ENCODE data around the gene DYNC1LI2.

Gene DYNC1LI2

DNA sequence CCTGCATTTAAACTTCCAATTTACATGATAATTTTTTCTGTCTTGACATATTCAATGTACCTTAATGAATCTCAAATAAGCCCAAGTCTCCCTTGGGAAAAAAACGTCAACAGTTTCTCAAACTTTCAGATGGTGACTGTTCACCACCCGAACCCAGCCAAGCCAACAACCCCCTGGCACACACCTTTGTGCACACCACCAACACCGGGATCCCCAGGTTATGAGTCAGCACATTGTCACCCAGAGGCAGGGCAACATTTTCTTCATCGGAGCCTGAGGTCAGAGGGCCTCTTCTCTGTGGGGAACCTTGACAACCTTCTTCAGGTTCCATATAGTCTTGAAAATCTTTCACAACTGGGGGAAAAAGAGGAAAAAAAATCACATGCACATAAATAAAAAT is 15.5 kb downstream of the DYNC1LI2 start:
- Histone ChIP-seq H3K9me3 (ENCODE audit: insufficient read depth, low read depth, low read length) (no peaks in the 10 kb centered on the region), H3K9ac (ENCODE audit: low read depth, low read length) (no peak overlapping the region), H3K27ac (ENCODE audit: low read length) (no peak overlapping the region)

DNA sequence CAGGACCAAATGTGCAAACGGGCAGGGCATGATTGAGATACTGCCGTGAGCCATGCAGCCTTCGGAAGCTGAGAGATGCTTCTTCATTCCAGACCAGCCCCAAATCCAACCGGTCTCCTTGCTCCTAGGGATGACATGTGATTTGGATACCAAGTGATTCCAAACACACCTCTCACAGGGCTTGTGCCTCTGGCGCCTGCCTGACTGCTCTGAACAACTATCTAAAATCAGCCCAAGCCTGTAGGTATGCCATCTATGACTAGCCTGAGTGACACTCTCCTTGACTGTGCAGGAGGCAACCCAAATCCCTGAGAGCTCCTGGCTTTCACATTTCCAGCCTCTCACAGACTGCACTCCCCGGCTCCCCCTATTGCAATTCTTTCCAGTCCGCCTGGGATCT is 20.3 kb downstream of the DYNC1LI2 start:
- Histone ChIP-seq H3K27ac (ENCODE audit: low read length) (no peak overlapping the region), H3K36me3 (ENCODE audit: insufficient read depth, low read depth, low read length) (peaks cover 92% of the 10 kb centered on the region), H3K9ac (ENCODE audit: low read depth, low read length) (no peak overlapping the region)

More for the DNA sequence above, 15.5 kb downstream of the DYNC1LI2 start:
- H3K36me3 ChIP-seq (ENCODE audit: insufficient read depth, low read depth, low read length) = peaks cover 99% of the 10 kb centered on the region
- H3K4me3 ChIP-seq (ENCODE audit: low read length) = no peak overlapping the region
- peaks cover 3% of the 10 kb centered on the region; the same call in 1 of the 2 replicates for H3K4me1 ChIP-seq (ENCODE audit: insufficient read depth, low read length)
- H3K27me3 ChIP-seq (ENCODE audit: insufficient read depth, low read length) = no peaks in the 10 kb centered on the region

DNA sequence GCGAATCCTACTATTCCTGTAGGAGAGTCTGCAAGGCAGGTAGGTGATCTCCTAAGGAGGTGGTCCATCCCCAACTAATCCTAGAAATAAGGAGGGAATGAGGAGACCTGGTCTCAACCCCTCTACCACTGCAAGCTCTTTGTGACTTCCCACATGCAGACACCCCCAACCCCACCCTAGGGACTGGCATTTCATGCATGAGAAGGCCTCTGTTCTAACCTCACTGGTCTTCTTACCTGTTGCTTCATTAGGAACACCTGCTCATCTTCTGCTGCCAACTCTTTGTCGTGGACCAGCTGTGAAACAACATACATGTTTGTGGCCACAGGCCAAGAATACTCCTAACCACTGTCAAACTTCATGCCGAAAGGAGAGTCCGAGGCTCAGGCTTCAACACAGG is 22.6 kb downstream of the DYNC1LI2 start:
- peaks cover 92% of the 10 kb centered on the region for H3K36me3 ChIP-seq (ENCODE audit: insufficient read depth, low read depth, low read length)
- 0 out of 2 replicates have a peak overlapping the region, but pooled peaks have one; percentile 13 for H3K4me3 ChIP-seq (ENCODE audit: low read length)
- no peak overlapping the region for H3K9ac ChIP-seq (ENCODE audit: low read depth, low read length)
- peaks cover 6% of the 10 kb centered on the region for H3K4me1 ChIP-seq (ENCODE audit: insufficient read depth, low read length)
- peak overlapping the region; percentile 10 for H3K27ac ChIP-seq (ENCODE audit: low read length)
- no peaks in the 10 kb centered on the region for H3K9me3 ChIP-seq (ENCODE audit: insufficient read depth, low read depth, low read length)
- no peaks in the 10 kb centered on the region for H3K27me3 ChIP-seq (ENCODE audit: insufficient read depth, low read length)

More for the DNA sequence above, 20.3 kb downstream of the DYNC1LI2 start:
- H3K4me1 ChIP-seq (ENCODE audit: insufficient read depth, low read length) = peaks cover 6% of the 10 kb centered on the region
- H3K27me3 ChIP-seq (ENCODE audit: insufficient read depth, low read length) = no peaks in the 10 kb centered on the region
- no peaks in the 10 kb centered on the region for H3K9me3 ChIP-seq (ENCODE audit: insufficient read depth, low read depth, low read length)
- H3K4me3 ChIP-seq (ENCODE audit: low read length) = no peak overlapping the region

DNA sequence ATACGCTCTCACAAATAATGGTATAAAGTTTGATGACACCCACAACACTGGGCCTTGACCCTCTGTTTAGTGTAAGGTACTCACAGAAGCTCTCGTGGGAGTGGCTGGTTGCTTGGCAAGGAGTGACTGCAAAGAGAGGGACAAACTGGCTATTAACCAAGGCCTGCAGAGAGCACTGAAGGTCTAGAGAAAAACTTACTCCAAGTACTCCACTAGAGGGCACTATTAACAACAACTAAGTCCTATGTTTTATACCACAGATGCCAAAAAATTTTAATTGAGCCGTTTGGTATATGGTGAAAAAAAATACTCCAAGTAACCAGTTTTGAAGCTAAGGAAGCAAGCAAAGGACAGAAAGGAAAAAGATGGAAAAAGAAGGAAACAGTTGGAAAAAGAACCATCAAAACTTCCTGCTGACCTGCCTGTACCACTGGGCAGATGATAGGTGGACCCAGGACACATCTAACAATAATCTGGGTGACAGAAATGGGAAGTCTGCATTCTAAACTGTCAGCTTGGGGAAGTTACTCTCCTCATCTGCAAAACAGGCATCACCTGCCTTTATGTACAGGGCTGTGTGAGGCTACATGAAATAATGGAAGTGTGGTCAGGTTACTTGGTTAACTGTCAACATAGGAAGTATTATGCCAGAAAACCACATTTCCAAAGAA is 23.2 kb downstream of the DYNC1LI2 start:
- no peaks in the 10 kb centered on the region for H3K27me3 ChIP-seq (ENCODE audit: insufficient read depth, low read length)
- peaks cover 6% of the 10 kb centered on the region for H3K4me1 ChIP-seq (ENCODE audit: insufficient read depth, low read length)
- H3K4me3 ChIP-seq (ENCODE audit: low read length) = no peak overlapping the region
- no peaks in the 10 kb centered on the region for H3K9me3 ChIP-seq (ENCODE audit: insufficient read depth, low read depth, low read length)
- no peak overlapping the region for H3K9ac ChIP-seq (ENCODE audit: low read depth, low read length)
- H3K36me3 ChIP-seq (ENCODE audit: insufficient read depth, low read depth, low read length) = peaks cover 92% of the 10 kb centered on the region
- peak overlapping the region; percentile 10 for H3K27ac ChIP-seq (ENCODE audit: low read length)

DNA sequence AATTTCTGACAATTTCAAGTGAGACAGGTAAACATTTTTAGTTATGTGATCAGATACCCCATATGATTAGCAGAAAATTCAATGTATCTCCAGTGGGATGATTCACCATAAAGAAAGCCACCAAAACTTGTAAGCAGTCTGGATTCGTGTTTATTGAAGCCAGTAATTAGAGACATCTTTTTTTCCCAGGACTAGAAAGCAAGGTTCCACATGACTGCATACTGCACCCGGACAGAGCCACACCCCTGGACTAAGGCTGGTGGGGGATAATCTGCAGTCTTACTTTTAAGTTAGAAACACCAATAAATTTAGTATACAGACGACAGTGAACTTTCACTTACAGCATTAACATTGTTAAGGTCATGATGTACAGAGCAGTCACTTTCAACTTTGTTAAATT is 30.6 kb downstream of the DYNC1LI2 start:
- H3K27ac ChIP-seq (ENCODE audit: low read length) = no peak overlapping the region
- H3K36me3 ChIP-seq (ENCODE audit: insufficient read depth, low read depth, low read length) = peaks cover 65% of the 10 kb centered on the region
- H3K27me3 ChIP-seq (ENCODE audit: insufficient read depth, low read length) = no peaks in the 10 kb centered on the region
- H3K9me3 ChIP-seq (ENCODE audit: insufficient read depth, low read depth, low read length) = no peaks in the 10 kb centered on the region
- no peaks in the 10 kb centered on the region for H3K4me1 ChIP-seq (ENCODE audit: insufficient read depth, low read length)
- H3K4me3 ChIP-seq (ENCODE audit: low read length) = no peak overlapping the region
- H3K9ac ChIP-seq (ENCODE audit: low read depth, low read length) = no peak overlapping the region

DNA sequence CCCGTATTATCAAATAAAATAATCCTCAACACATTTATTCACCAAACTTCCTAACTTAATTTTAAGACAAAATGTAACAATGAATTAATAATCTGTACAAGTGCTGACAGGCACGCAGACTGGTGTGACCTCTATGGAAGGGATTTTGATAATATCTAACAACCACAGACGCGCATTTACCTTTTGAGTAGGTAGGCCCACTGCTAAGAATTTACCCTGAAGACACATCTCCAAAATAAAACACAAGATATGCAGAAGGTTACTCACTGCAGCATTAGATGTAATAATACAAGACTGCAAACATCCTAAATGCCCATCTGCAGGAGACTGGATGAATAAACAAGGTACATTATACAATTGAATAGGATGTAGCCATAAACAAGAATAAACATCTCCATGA is 32.2 kb downstream of the DYNC1LI2 start:
- H3K9me3 ChIP-seq (ENCODE audit: insufficient read depth, low read depth, low read length) = no peaks in the 10 kb centered on the region
- no peak overlapping the region for H3K4me3 ChIP-seq (ENCODE audit: low read length)
- no peak overlapping the region for H3K9ac ChIP-seq (ENCODE audit: low read depth, low read length)
- H3K27me3 ChIP-seq (ENCODE audit: insufficient read depth, low read length) = no peaks in the 10 kb centered on the region
- H3K27ac ChIP-seq (ENCODE audit: low read length) = no peak overlapping the region
- no peaks in the 10 kb centered on the region for H3K4me1 ChIP-seq (ENCODE audit: insufficient read depth, low read length)
- peaks cover 50% of the 10 kb centered on the region for H3K36me3 ChIP-seq (ENCODE audit: insufficient read depth, low read depth, low read length)

DNA sequence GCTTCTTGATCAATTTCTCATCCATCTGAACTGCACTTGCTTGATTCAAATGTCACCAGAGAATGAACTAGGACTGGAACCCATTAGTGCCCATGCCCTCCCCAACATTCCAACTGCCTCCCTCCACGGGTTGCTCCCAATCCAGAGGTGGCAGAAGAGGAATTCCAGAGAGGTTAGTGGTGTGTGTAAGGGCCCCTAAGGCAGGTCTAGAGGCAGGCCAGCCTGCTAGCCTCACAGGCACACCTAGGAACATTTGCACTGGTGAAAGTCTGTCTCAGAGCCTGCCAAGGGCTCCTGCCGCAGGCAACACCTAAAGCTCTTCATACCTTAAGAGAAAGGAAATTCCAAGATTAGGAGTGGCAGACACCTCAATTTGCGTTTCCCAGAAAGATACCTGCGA is 33.6 kb downstream of the DYNC1LI2 start:
- no peak overlapping the region for H3K27ac ChIP-seq (ENCODE audit: low read length)
- H3K27me3 ChIP-seq (ENCODE audit: insufficient read depth, low read length) = no peaks in the 10 kb centered on the region
- no peak overlapping the region for H3K9ac ChIP-seq (ENCODE audit: low read depth, low read length)
- H3K36me3 ChIP-seq (ENCODE audit: insufficient read depth, low read depth, low read length) = peaks cover 35% of the 10 kb centered on the region
- H3K4me1 ChIP-seq (ENCODE audit: insufficient read depth, low read length) = no peaks in the 10 kb centered on the region
- H3K9me3 ChIP-seq (ENCODE audit: insufficient read depth, low read depth, low read length) = no peaks in the 10 kb centered on the region
- H3K4me3 ChIP-seq (ENCODE audit: low read length) = no peak overlapping the region

DNA sequence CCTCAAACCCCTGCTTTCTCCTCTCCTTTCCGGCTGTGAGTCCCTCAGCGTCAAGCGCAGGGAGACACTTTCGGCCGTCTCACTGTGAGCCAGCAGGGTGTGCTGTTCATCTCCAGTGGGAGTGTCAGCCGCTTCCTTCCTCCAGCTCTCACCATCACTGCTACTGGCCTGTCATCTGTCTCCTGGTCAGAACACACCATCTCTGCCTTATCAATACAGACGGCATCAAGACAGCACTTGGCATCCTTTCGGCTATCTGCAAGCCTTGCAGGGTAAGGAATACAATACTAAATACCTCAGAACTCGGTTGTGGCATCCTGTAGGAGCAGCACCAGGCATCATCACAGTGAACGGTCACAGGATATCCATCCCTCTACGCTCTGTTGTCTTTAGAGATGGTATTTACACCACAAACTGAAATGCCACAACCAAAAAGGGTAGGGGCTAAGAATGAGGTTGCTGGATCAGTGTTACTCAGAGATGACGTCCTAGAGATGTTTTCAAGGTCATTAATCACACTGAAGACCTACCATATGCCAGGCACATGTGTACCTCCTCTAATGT is 34.2 kb downstream of the DYNC1LI2 start:
- H3K27me3 ChIP-seq (ENCODE audit: insufficient read depth, low read length) = no peaks in the 10 kb centered on the region
- H3K27ac ChIP-seq (ENCODE audit: low read length) = no peak overlapping the region
- no peak overlapping the region for H3K4me3 ChIP-seq (ENCODE audit: low read length)
- H3K9ac ChIP-seq (ENCODE audit: low read depth, low read length) = no peak overlapping the region
- H3K4me1 ChIP-seq (ENCODE audit: insufficient read depth, low read length) = no peaks in the 10 kb centered on the region
- peaks cover 29% of the 10 kb centered on the region for H3K36me3 ChIP-seq (ENCODE audit: insufficient read depth, low read depth, low read length)
- no peaks in the 10 kb centered on the region for H3K9me3 ChIP-seq (ENCODE audit: insufficient read depth, low read depth, low read length)

DNA sequence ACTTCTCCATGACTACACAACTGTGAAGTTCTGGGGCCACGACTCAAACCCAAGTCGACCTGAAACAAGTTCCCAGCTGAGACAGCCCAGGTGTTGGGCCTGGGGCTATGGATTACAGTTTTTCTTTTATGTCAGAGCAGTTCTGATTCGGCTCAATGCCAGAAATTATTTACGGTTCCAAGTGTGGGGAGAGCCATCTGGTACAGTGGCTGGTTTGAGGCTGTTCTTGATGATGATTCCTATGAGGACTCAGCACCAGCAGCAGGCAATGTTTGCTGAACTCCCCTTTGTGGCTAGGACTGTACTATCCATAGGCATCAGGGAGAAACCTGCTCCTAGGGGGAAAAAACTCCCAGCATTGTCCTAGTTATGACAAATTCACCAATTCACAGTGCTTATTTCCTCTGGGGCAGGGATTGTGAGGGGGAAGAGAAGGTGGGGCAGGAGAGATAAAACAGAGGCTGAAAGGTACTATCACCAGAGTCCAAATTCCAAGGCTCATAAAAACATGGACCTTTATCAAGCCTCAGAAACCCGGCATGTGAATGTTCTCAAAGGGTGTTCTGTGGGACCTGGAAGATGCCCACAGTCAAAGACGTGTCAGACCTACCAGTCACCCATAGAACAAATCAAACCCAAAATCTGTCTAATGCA is 36.6 kb downstream of the DYNC1LI2 start:
- no peak overlapping the region for H3K4me3 ChIP-seq (ENCODE audit: low read length)
- H3K9ac ChIP-seq (ENCODE audit: low read depth, low read length) = no peak overlapping the region
- no peaks in the 10 kb centered on the region for H3K4me1 ChIP-seq (ENCODE audit: insufficient read depth, low read length)
- no peak overlapping the region for H3K27ac ChIP-seq (ENCODE audit: low read length)
- no peaks in the 10 kb centered on the region for H3K9me3 ChIP-seq (ENCODE audit: insufficient read depth, low read depth, low read length)
- H3K27me3 ChIP-seq (ENCODE audit: insufficient read depth, low read length) = no peaks in the 10 kb centered on the region
- H3K36me3 ChIP-seq (ENCODE audit: insufficient read depth, low read depth, low read length) = peaks cover 8% of the 10 kb centered on the region; the same call in 1 of the 2 replicates

DNA sequence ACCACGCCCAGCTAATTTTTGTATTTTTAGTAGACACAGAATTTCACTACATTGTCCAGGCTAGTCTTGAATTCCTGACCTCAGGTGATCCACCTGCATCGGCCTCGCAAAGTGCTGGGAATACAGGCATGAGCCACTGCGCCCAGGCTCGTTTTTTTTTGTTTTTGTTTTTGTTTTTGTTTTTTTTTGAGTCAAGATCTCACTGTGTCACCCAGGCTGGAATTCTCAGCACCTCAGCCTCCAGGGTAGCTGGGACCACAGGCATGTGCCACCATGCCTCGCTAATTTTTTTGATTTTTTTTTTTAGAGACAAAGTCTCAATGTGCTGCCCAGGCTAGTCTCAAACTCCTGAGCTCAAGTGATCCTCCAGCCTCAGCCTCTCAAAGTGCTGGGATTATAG is 37.3 kb downstream of the DYNC1LI2 start:
- no peak overlapping the region for H3K27ac ChIP-seq (ENCODE audit: low read length)

DNA sequence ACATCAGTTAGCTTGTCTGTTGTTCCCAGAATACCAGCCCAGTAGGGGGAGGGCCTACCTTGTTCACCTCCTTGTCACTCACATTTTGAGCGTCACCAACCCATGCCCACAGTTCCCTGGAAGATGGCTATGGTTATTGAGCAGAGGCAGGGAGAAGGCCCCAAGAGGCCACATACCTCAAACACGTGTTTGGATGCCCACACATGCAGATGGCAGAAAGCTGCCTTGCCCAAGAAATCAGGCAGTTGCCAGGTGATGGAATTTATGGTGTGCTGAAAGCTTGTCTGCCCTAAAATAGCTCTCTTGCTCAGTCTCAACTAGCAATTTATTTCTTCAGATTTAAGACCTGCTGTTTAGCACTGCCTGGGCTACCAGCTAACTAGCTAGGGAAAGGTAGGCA is 38.3 kb downstream of the DYNC1LI2 start:
- no peak overlapping the region for H3K27ac ChIP-seq (ENCODE audit: low read length)
- no peak overlapping the region for H3K4me3 ChIP-seq (ENCODE audit: low read length)
- no peaks in the 10 kb centered on the region for H3K9me3 ChIP-seq (ENCODE audit: insufficient read depth, low read depth, low read length)
- no peak overlapping the region for H3K9ac ChIP-seq (ENCODE audit: low read depth, low read length)
- no peaks in the 10 kb centered on the region for H3K27me3 ChIP-seq (ENCODE audit: insufficient read depth, low read length)
- no peaks in the 10 kb centered on the region for H3K36me3 ChIP-seq (ENCODE audit: insufficient read depth, low read depth, low read length)
- no peaks in the 10 kb centered on the region for H3K4me1 ChIP-seq (ENCODE audit: insufficient read depth, low read length)

More for the DNA sequence above, 37.3 kb downstream of the DYNC1LI2 start:
- no peaks in the 10 kb centered on the region for H3K9me3 ChIP-seq (ENCODE audit: insufficient read depth, low read depth, low read length)
- no peaks in the 10 kb centered on the region for H3K27me3 ChIP-seq (ENCODE audit: insufficient read depth, low read length)
- peaks cover 3% of the 10 kb centered on the region; the same call in 1 of the 2 replicates for H3K36me3 ChIP-seq (ENCODE audit: insufficient read depth, low read depth, low read length)
- H3K4me1 ChIP-seq (ENCODE audit: insufficient read depth, low read length) = no peaks in the 10 kb centered on the region
- no peak overlapping the region for H3K9ac ChIP-seq (ENCODE audit: low read depth, low read length)
- no peak overlapping the region for H3K4me3 ChIP-seq (ENCODE audit: low read length)

DNA sequence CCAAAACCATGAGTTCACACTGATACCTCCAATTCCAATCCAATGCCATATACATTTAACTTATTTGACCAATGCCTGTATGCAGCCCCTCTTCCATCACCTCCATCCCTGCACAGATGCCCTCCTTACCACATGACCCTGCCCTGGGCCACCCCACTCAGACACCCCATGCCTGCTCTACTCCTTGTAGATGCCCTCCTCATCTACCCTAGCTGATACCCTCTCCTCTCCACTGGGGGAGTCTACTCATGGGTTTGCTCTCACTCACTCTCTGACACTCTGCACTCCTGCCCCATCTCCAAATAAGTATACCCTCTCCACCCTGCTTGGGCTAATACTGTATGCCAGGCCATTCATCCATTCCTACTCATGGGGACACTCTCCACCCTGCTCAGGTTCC is 38.9 kb downstream of the DYNC1LI2 start:
- Histone ChIP-seq H3K4me1 (ENCODE audit: insufficient read depth, low read length) (no peaks in the 10 kb centered on the region), H3K9ac (ENCODE audit: low read depth, low read length) (no peak overlapping the region), H3K27ac (ENCODE audit: low read length) (no peak overlapping the region), H3K36me3 (ENCODE audit: insufficient read depth, low read depth, low read length) (no peaks in the 10 kb centered on the region), H3K4me3 (ENCODE audit: low read length) (no peak overlapping the region), H3K9me3 (ENCODE audit: insufficient read depth, low read depth, low read length) (no peaks in the 10 kb centered on the region), H3K27me3 (ENCODE audit: insufficient read depth, low read length) (no peaks in the 10 kb centered on the region)

All from iPS-20b (cell line).